PC-9 (cell line): ENCODE measurements around the gene ASIP. TPM values are rescaled to one million over a fixed set of nuclear protein-coding genes. Genes with fewer than 3 reads are reported as not detected.

ENCODE experiments used
- BruUV-seq: library from RNA; stranded (reverse); fragments of 400-500 nt; replicated peaks from 2 replicates; lab custom pipeline; 2021; lab: Mats Ljungman, UMichigan
- CTCF ChIA-PET: fragments of 300-600 bp; sonication (Branson Sonifier 250); formaldehyde crosslinking; loops from one replicate; lab custom pipeline; 2022; ENCODE audit warnings: antibody characterized with exemption; lab: Charles Lee
- POLR2A ChIA-PET: fragments of 300-600 bp; sonication (Branson Sonifier 250); formaldehyde crosslinking; loops from one replicate; lab custom pipeline; 2022; ENCODE audit warnings: antibody characterized with exemption; ENCODE audit not compliant: unreplicated experiment; lab: Charles Lee
- DNase-seq, 2 experiments: peaks; one replicate each; pipeline versions ENCODE4 v3.0.0 to v3.0.0-alpha.2; 2015 to 2022; ENCODE audit warnings: mixed read lengths in 1 of 2
- H2AFZ ChIP-seq: fragments of 200-600 bp; sonication (generic); 2 replicates; pipeline ENCODE4 v1.8.1; 2017; ENCODE audit warnings: antibody characterized with exemption
- H3F3A ChIP-seq: fragments of 200-600 bp; sonication (generic); 2 replicates; pipeline ENCODE4 v1.8.1; 2017; ENCODE audit warnings: antibody characterized with exemption, mild to moderate bottlenecking, low read depth; ENCODE audit not compliant: insufficient read depth
- H3K27ac ChIP-seq: fragments of 200-600 bp; sonication (generic); 2 replicates; pipeline ENCODE4 v1.6.1; 2016; ENCODE audit warnings: mixed run types
- H3K27me3 ChIP-seq: fragments of 200-600 bp; sonication (generic); 2 replicates; pipeline ENCODE4 v1.6.1; 2016; ENCODE audit warnings: low read depth, mixed run types; ENCODE audit not compliant: insufficient read depth
- H3K36me3 ChIP-seq: fragments of 200-600 bp; sonication (generic); 2 replicates; pipeline ENCODE4 v1.6.1; 2016; ENCODE audit warnings: low read depth, mixed run types
- H3K4me1 ChIP-seq: fragments of 200-600 bp; sonication (generic); replicated peaks from 2 replicates; pipeline ENCODE4 v1.6.1; 2016; ENCODE audit warnings: mixed run types; ENCODE audit not compliant: insufficient read depth
- H3K4me2 ChIP-seq: fragments of 200-600 bp; sonication (generic); 2 replicates; pipeline ENCODE4 v1.6.1; 2017; ENCODE audit warnings: mixed run types
- H3K4me3 ChIP-seq: fragments of 200-600 bp; sonication (generic); 2 replicates; pipeline ENCODE4 v1.6.1; 2016; ENCODE audit warnings: mixed run types
- H3K79me2 ChIP-seq: fragments of 200-600 bp; sonication (generic); 2 replicates; pipeline ENCODE4 v1.6.1; 2017; ENCODE audit warnings: low read depth, mixed run types
- H3K9me2 ChIP-seq: fragments of 200-600 bp; sonication (generic); 2 replicates; pipeline ENCODE4 v1.8.1; 2017; ENCODE audit warnings: mild to moderate bottlenecking; ENCODE audit not compliant: insufficient read depth
- H3K9me3 ChIP-seq: fragments of 200-600 bp; sonication (generic); 2 replicates; pipeline ENCODE4 v1.8.1; 2016; ENCODE audit warnings: low read depth; ENCODE audit not compliant: insufficient read depth
- H4K20me1 ChIP-seq: fragments of 200-600 bp; sonication (generic); 2 replicates; pipeline ENCODE4 v1.8.1; 2017; ENCODE audit not compliant: insufficient read depth
- CTCF ChIP-seq: fragments of 200-600 bp; sonication (generic); conservative IDR thresholded peaks from 2 replicates; pipeline ENCODE4 v1.6.1; 2017; ENCODE audit warnings: mixed run types, antibody characterized with exemption, mild to moderate bottlenecking, moderate library complexity
- EZH2 ChIP-seq: fragments of 200-600 bp; sonication (generic); IDR thresholded peaks from 2 replicates; pipeline ENCODE4 v1.8.0; 2017; ENCODE audit warnings: antibody characterized with exemption, low read depth
- intact Hi-C: fragments of 100-400 bp; cut with micrococcal nuclease; formaldehyde crosslinking; loops from one replicate; pipeline ENCODE4 v1.10.0; 2022; ENCODE audit not compliant: unreplicated experiment
- total RNA-seq: library from RNA; stranded (reverse); gene quantifications from 2 replicates; pipeline ENCODE4 v1.2.3, GENCODE V29; 2021

The ASIP gene
- total RNA-seq, 1 experiment from 2014 or later: not detected

DNA sequence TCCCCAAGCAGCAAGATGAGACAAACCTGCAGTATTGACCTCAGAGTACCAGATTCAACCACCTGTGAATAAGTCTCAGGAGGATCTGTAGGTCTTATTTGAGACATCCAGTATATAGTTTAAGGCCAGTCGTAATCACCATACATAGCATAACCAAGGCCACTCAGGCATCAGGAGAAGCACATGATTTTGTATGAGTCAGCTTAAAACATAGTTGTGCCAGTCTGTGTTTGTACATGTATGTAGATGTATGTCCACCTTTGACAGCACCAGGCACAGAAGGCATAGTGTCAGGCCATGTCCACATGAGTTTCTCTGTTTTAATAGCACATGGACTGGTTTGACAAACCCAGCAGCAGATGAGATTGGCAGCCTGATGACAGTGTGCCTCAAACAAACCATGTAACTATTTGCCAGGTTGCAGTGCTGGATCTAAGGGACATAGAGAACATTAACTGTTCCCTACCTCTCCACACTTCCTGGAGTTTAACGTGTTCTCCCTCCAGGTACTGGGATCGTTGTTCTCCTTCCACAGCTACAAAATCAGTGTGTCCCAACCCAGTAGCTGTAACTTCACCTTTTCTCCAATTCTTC, 8.6 kb upstream of the ASIP start:
- no TSS peak for BruUV-seq
- Histone ChIP-seq H3K4me3 (no peak overlapping the region), H3K9me2 (no peaks in the 10 kb centered on the region), H3F3A (no peaks in the 10 kb centered on the region), H3K4me2 (no peak overlapping the region), H3K9me3 (peaks cover 8% of the 10 kb centered on the region), H3K4me1 (no peaks in the 10 kb centered on the region), H3K36me3 (no peaks in the 10 kb centered on the region), H3K79me2 (no peaks in the 10 kb centered on the region), H3K27ac (no peak overlapping the region), H4K20me1 (no peaks in the 10 kb centered on the region), H3K27me3 (no peaks in the 10 kb centered on the region), H2AFZ (no peak overlapping the region)
- CTCF ChIA-PET: interaction anchor here (0.7 kb wide), 1 partner anchor 42 kb away, joined by 11 read pairs; no protein-coding TSS in a partner anchor
- intact Hi-C loops: no loop called here
- no peak for DNase-seq
- POLR2A ChIA-PET: no interaction called here
- no peak for TF ChIP-seq CTCF
- TF ChIP-seq EZH2: no peak

GRCh38 chr20:34233687-34234086, 7.5 kb upstream of the ASIP start:
- no peaks in the 10 kb centered on the region for H4K20me1 ChIP-seq
- no peak overlapping the region for H2AFZ ChIP-seq
- intact Hi-C loops: no loop called here
- H3K27ac ChIP-seq: no peak overlapping the region
- H3K27me3 ChIP-seq: no peaks in the 10 kb centered on the region
- no peaks in the 10 kb centered on the region for H3K9me2 ChIP-seq
- H3K9me3 ChIP-seq: peaks cover 17% of the 10 kb centered on the region
- H3K4me2 ChIP-seq: no peak overlapping the region
- H3K36me3 ChIP-seq: no peaks in the 10 kb centered on the region
- H3K4me1 ChIP-seq: no peaks in the 10 kb centered on the region
- H3F3A ChIP-seq: no peaks in the 10 kb centered on the region
- no peak for DNase-seq
- no peaks in the 10 kb centered on the region for H3K79me2 ChIP-seq
- CTCF ChIA-PET: no interaction called here
- H3K4me3 ChIP-seq: no peak overlapping the region
- BruUV-seq: no TSS peak
- POLR2A ChIA-PET: no interaction called here
- no peak for TF ChIP-seq CTCF
- TF ChIP-seq EZH2: no peak

DNA sequence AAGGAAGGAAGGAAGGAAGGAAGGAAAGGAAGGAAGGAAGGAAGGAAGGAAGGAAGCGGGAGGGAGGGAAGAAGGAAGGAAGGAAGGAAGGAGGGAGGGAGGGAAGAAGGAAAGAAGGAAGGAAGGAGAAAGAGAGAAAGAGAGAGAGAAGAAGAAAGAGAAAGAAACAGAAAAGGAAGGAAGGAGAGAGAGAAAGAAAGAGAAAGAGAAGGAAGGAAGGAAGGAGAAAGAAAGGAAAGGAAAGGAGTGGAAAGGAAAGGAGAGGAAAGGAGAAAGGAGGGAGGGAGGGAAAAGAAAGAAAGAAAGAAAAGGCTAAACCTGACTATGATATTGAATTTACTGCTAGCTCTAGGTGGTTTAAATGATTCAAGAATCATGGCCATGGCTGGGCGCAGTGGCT, 5.3 kb upstream of the ASIP start:
- TF ChIP-seq EZH2 (no peak), CTCF (no peak)
- H3K27ac ChIP-seq: no peak overlapping the region
- H2AFZ ChIP-seq: no peak overlapping the region
- H3K36me3 ChIP-seq: no peaks in the 10 kb centered on the region
- H3K79me2 ChIP-seq: no peaks in the 10 kb centered on the region
- no peak overlapping the region for H3K4me3 ChIP-seq
- no peaks in the 10 kb centered on the region for H3K27me3 ChIP-seq
- intact Hi-C loops: no loop called here
- no peaks in the 10 kb centered on the region for H4K20me1 ChIP-seq
- BruUV-seq: no TSS peak
- no peak for DNase-seq
- peaks cover 17% of the 10 kb centered on the region for H3K9me3 ChIP-seq
- H3K4me1 ChIP-seq: no peaks in the 10 kb centered on the region
- no peak overlapping the region for H3K4me2 ChIP-seq
- H3F3A ChIP-seq: no peaks in the 10 kb centered on the region
- no peaks in the 10 kb centered on the region for H3K9me2 ChIP-seq
- POLR2A ChIA-PET: no interaction called here
- CTCF ChIA-PET: interaction anchor here (0.6 kb wide), 1 partner anchor 11 kb away, joined by 5 read pairs; no protein-coding TSS in a partner anchor
